AG10803 (cell line): ENCODE data around the gene MED26.
"Not testable (repeated sequence)": the region's sequence is repeated elsewhere in the genome, so short reads cannot be mapped to it uniquely, and the experiment has no call there.

ENCODE experiments used
- DNase-seq: peaks from one replicate; pipeline ENCODE4 v3.0.0; 2010; ENCODE audit warnings: low read depth
- H3K4me3 ChIP-seq: 2 replicates; pipeline ENCODE4 v1.5.1; 2011; ENCODE audit warnings: mild to moderate bottlenecking, low read length, control low read depth
- TF ChIP-seq, protein P1 (sequence below): conservative IDR thresholded peaks from 2 replicates; pipeline ENCODE4 v1.5.1; 2011; ENCODE audit warnings: mild to moderate bottlenecking, low read length, control low read depth, inconsistent platforms

The MED26 gene

GRCh38 chr19:16670291-16670690 is 42.3 kb upstream of the MED26 start:
- no peak for DNase-seq
- H3K4me3 ChIP-seq = no peak overlapping the region
- TF ChIP-seq, protein P1, sequence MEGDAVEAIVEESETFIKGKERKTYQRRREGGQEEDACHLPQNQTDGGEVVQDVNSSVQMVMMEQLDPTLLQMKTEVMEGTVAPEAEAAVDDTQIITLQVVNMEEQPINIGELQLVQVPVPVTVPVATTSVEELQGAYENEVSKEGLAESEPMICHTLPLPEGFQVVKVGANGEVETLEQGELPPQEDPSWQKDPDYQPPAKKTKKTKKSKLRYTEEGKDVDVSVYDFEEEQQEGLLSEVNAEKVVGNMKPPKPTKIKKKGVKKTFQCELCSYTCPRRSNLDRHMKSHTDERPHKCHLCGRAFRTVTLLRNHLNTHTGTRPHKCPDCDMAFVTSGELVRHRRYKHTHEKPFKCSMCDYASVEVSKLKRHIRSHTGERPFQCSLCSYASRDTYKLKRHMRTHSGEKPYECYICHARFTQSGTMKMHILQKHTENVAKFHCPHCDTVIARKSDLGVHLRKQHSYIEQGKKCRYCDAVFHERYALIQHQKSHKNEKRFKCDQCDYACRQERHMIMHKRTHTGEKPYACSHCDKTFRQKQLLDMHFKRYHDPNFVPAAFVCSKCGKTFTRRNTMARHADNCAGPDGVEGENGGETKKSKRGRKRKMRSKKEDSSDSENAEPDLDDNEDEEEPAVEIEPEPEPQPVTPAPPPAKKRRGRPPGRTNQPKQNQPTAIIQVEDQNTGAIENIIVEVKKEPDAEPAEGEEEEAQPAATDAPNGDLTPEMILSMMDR = no peak

GRCh38 chr19:16668702-16669101 is 40.7 kb upstream of the MED26 start:
- H3K4me3 ChIP-seq, DNase-seq: not testable (repeated sequence)

DNA sequence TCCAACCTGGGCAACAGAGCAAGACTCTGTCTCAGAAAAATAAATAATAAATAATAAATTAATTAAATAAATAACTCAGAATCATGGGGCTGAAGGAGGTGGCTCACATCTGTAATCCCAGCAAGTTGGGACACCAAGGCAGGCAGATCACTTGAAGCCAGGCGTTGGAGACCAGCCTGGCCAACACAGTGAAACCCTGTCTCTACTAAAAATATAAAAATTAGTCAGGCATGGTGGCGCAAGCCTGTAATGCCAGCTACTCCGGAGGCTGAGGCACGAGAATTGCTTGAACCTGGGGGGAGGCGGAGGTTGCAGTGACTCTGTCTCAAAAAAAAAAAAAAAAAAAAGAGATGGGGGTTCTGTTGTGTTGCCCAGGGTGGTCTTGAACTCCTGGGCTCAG is 40.2 kb upstream of the MED26 start:
- H3K4me3 ChIP-seq = no peak overlapping the region
- no peak for DNase-seq
- TF ChIP-seq, protein P1 = no peak

DNA sequence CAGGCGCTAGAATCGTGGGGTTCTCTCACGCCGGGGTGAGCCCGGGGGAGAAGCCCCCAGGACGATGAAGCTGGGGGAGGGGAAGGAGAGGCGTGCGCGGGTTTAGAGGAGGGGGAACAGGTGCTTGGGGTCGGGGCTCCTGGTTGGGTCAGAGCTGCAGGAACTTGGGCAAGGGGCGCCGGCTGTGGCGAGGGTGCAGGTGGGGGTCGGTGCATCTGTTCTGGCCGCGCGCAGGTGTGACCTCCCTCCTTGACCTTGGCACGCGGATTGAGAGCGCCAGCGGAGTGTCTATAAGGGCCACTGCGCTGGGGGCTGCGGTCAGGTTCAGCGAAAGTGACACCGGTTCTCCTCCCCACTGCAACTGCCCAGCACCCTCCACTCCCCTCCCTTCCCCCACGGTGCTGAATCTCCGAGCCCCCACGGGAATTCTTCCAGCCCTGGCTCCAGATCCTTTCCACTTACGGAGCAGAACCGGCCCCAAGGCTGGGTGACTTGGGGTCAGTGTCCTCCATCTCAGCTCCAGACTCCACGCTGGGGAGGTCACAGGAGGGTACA is 33.6 kb upstream of the MED26 start:
- no peak for DNase-seq
- TF ChIP-seq, protein P1 = no peak
- peak overlapping the region; percentile 93 for H3K4me3 ChIP-seq

DNA sequence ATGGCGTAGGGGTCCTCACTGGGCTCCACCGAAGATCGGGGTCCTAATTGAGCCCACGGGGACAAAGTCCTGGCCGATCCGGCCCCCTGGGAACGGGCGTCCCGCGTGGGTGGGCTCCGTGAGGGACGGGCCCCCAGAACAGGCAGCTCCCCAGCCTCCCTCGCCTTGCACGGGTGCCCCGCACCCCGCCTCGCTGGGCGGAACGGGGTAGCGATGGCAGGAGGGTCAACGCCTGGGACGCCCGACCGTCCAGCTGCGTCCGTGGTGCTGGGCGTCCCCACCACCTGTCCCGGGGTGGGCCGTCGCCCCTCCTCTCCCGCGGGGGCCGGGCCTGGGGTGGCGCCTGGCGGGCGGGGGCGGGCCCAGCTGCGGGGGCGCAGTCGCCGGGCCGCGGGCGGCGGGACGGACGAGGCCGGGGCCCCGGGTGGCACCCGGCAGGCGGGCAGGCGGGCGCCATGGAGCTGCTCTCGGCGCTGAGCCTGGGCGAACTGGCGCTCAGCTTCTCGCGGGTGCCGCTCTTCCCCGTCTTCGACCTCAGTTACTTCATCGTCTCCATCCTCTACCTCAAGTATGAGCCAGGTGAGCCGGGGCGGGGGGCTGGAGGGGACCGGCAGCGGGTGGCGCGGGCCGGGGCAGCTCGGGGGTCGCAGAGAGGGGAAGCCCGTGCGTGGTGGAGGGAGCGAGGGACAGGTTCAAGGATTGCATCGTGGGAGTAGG is 32.9 kb upstream of the MED26 start, which contains the start of gene TMEM38A:
TMEM38A (plus strand) TSS at position 377 of the 717 bp plus-strand sequence; CDS start at position 456, 79 bp downstream.
- peak within 1 kb of the TSS; percentile 93 for H3K4me3 ChIP-seq
- TF ChIP-seq, protein P1 = no peak
- DNase-seq = no peak

DNA sequence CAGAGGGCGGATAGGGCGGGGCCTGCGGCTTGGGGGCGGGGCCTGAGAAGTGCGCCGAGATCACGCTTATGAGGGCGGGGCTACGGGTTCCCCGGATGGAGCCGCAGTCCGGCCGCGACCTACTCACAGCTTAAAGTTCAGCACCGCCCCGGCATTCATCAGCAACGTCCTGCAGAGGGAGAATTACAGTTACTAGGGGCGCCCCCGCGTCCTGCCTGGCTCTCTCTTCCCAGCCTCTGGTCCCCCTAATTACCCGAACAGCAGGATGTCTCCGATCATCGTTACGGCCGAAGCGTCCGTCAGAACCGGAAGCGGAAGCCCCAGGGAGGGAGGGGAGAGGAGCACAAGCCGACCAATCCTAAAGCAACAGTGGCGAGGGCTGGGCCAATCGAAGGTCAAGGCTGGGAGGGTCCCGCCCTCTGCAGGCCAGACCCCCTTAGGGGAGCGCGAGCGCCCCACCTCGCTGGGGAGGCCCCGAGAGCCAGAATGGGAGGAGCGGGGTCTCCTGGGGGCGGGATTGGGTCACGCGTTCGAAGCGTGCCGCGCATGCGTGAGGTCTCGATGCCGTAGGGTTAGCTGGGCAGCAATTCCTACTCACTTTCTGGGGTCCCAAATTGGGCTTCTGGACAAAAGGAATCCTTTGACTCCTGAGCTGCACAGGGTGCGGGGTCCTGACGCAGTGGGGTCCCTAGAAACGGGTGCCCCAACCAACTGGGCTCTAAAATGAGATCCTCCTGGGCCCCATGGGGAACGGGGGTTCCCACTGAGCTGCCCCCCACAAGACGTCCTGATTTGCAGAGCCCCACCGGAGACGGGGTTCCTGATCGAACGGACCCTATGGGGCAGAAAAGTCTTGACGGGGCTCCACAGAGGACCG is 32.1 kb upstream of the MED26 start, which contains the start of gene SMIM7:
SMIM7 (minus strand) TSS at position 313 of the 877 bp plus-strand sequence; CDS start at position 279, 34 bp downstream.
- DNase-seq = peak; percentile 98
- TF ChIP-seq, protein P1 = no peak
- H3K4me3 ChIP-seq = peak within 1 kb of the TSS; percentile 93

GRCh38 chr19:16659464-16659831 is 31.4 kb upstream of the MED26 start:
- H3K4me3 ChIP-seq = peak overlapping the region; percentile 93
- DNase-seq = no peak
- TF ChIP-seq, protein P1 = no peak
